Osteocyte (in vitro differentiated cells): ENCODE measurements around the gene DAPK3. TPM values are rescaled to one million over a fixed set of nuclear protein-coding genes. Genes with fewer than 3 reads are reported as not detected.
"Not testable (repeated sequence)": the region's sequence is repeated elsewhere in the genome, so short reads cannot be mapped to it uniquely, and the experiment has no call there.

ENCODE experiments used
- DNase-seq: peaks from one replicate; pipeline ENCODE4 v3.0.0; 2021; ENCODE audit warnings: mixed read lengths; ENCODE audit not compliant: unreplicated experiment; ENCODE audit errors: extremely low spot score
- H3K27ac Mint-ChIP-seq: one replicate; pipeline ENCODE4 v1.8.0; 2021; ENCODE audit warnings: mild to moderate bottlenecking, mixed read lengths; ENCODE audit not compliant: unreplicated experiment
- H3K27me3 Mint-ChIP-seq: one replicate; pipeline ENCODE4 v1.8.0; 2021; ENCODE audit warnings: mixed read lengths; ENCODE audit not compliant: unreplicated experiment
- H3K36me3 Mint-ChIP-seq: one replicate; pipeline ENCODE4 v1.8.0; 2021; ENCODE audit warnings: mixed read lengths; ENCODE audit not compliant: unreplicated experiment
- H3K4me1 Mint-ChIP-seq: one replicate; pipeline ENCODE4 v1.8.0; 2021; ENCODE audit warnings: mixed read lengths; ENCODE audit not compliant: unreplicated experiment
- H3K4me3 Mint-ChIP-seq: one replicate; pipeline ENCODE4 v1.8.0; 2021; ENCODE audit warnings: mild to moderate bottlenecking, moderate library complexity, mixed read lengths; ENCODE audit not compliant: unreplicated experiment
- H3K9me3 Mint-ChIP-seq: one replicate; pipeline ENCODE4 v1.8.0; 2021; ENCODE audit warnings: mixed read lengths; ENCODE audit not compliant: unreplicated experiment
- total RNA-seq: library from RNA; stranded (reverse); gene quantifications from 2 replicates; pipeline ENCODE4 v1.2.1, GENCODE V29; 2021
- TF ChIP-seq, protein P1 (sequence below): fragments of 200-600 bp; sonication (generic); IDR thresholded peaks from 2 replicates; pipeline ENCODE4 v1.5.0; 2021; ENCODE audit warnings: antibody characterized with exemption, mild to moderate bottlenecking, moderate library complexity

DAPK3 gene
- total RNA-seq, 1 donor from 2014 or later, result 92.9 TPM

- no peaks in the 10 kb centered on the region for H3K9me3 Mint-ChIP-seq
- peaks cover 5% of the 10 kb centered on the region for H3K36me3 Mint-ChIP-seq
- peaks cover 18% of the 10 kb centered on the region for H3K4me1 Mint-ChIP-seq
- TF ChIP-seq, protein P1, sequence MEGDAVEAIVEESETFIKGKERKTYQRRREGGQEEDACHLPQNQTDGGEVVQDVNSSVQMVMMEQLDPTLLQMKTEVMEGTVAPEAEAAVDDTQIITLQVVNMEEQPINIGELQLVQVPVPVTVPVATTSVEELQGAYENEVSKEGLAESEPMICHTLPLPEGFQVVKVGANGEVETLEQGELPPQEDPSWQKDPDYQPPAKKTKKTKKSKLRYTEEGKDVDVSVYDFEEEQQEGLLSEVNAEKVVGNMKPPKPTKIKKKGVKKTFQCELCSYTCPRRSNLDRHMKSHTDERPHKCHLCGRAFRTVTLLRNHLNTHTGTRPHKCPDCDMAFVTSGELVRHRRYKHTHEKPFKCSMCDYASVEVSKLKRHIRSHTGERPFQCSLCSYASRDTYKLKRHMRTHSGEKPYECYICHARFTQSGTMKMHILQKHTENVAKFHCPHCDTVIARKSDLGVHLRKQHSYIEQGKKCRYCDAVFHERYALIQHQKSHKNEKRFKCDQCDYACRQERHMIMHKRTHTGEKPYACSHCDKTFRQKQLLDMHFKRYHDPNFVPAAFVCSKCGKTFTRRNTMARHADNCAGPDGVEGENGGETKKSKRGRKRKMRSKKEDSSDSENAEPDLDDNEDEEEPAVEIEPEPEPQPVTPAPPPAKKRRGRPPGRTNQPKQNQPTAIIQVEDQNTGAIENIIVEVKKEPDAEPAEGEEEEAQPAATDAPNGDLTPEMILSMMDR, result no peak
- no peak overlapping the region for H3K4me3 Mint-ChIP-seq
- no peaks in the 10 kb centered on the region for H3K27me3 Mint-ChIP-seq
- no peak overlapping the region for H3K27ac Mint-ChIP-seq
- no peak for DNase-seq
Observed at GRCh38 chr19:4013886-4014540, 43.1 kb upstream of the DAPK3 start.

GRCh38 chr19:4012975-4013634 is 42.2 kb upstream of the DAPK3 start:
- no peak overlapping the region for H3K27ac Mint-ChIP-seq
- TF ChIP-seq, protein P1, result no peak
- no peaks in the 10 kb centered on the region for H3K9me3 Mint-ChIP-seq
- no peak overlapping the region for H3K4me3 Mint-ChIP-seq
- H3K27me3 Mint-ChIP-seq, result no peaks in the 10 kb centered on the region
- H3K36me3 Mint-ChIP-seq, result peaks cover 5% of the 10 kb centered on the region
- DNase-seq, result no peak
- H3K4me1 Mint-ChIP-seq, result peaks cover 26% of the 10 kb centered on the region

DNA sequence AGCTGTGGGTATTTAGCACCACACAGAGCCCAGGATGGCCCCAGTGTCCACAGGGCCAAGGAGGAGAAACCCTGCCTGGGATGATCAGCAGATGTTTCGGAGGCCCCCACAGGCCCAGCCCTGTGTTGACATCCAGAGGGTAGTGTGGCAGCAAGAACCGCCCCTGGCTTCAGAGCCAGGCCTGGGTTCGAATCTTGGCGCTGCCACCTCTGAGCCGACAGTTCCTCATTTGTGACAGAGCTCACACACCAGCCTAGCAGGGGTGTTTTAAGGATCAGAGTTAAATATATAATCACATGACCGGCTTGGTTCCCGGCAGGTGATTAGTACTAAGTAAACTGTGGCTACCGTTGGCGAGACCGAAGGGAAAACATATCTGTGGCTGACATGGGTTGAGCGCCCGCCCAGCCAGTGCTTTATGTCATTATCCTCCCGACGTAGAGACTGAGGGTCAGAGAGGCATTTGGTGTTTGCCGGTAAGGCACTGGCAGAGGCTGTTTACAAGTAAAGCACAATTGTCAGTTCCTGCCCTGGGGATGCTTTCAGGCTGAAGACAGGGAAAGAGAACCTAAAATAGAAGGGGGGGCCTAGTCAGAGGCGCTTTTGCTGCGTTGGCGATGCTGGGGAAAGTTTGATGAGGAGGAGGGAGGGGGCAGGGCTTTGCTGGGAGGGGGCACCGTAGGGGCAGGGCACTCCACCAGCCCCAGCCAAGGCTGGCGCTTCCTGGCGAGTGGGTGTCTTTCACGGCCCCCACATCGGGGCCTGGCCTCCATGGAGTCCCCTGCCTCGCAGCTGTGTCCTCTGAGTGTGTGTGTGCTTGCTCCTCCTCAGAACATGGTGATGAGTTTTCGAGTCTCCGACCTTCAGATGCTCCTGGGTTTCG is 41.4 kb upstream of the DAPK3 start:
- no peak overlapping the region for H3K4me3 Mint-ChIP-seq
- peaks cover 26% of the 10 kb centered on the region for H3K4me1 Mint-ChIP-seq
- no peaks in the 10 kb centered on the region for H3K27me3 Mint-ChIP-seq
- H3K27ac Mint-ChIP-seq, result no peak overlapping the region
- no peaks in the 10 kb centered on the region for H3K9me3 Mint-ChIP-seq
- DNase-seq, result no peak
- TF ChIP-seq, protein P1, result no peak
- peaks cover 5% of the 10 kb centered on the region for H3K36me3 Mint-ChIP-seq

DNA sequence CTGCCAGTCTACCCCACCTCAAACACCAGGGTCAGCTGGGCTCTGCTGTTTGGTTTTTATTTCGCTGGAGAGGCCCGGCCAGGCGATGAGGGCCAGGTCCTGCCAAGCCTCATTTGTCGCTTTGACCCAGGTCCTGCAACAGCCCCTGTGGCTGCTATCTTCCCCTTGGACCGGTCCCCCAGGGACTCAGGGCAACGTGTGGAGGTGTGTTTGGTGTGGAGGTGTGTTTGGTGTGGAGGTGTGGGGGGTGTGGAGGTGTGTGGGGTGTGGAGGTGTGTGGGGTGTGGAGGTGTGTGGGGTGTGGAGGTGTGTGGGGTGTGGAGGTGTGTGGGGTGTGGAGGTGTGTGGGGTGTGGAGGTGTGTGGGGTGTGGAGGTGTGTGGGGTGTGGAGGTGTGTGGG is 40.5 kb upstream of the DAPK3 start:
- H3K27ac Mint-ChIP-seq, H3K4me3 Mint-ChIP-seq, H3K27me3 Mint-ChIP-seq, DNase-seq, H3K36me3 Mint-ChIP-seq, H3K9me3 Mint-ChIP-seq: not testable (repeated sequence)
- peaks cover 29% of the 10 kb centered on the region for H3K4me1 Mint-ChIP-seq

DNA sequence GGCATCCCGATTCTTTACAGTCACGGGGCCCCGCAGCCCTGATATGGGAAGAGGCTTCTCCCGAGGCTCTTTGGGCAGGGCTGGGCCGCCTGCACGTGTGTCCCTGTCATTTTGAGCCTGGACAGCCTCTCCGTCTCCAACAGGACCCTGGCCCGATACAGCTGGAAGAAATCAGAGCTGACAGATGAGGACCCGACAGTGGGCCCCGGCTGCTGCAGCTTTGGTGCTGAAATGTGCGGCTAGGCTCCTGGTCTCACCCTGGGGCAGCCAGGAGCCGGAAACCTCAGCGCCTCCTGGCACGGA is 39.9 kb upstream of the DAPK3 start:
- H3K36me3 Mint-ChIP-seq, result peaks cover 5% of the 10 kb centered on the region
- H3K9me3 Mint-ChIP-seq, result no peaks in the 10 kb centered on the region
- no peaks in the 10 kb centered on the region for H3K27me3 Mint-ChIP-seq
- no peak overlapping the region for H3K4me3 Mint-ChIP-seq
- peaks cover 30% of the 10 kb centered on the region for H3K4me1 Mint-ChIP-seq
- TF ChIP-seq, protein P1, result no peak
- no peak overlapping the region for H3K27ac Mint-ChIP-seq
- DNase-seq, result no peak
